Adipocyte (in vitro differentiated cells): Measurements from ENCODE around the gene TRPM3.

ENCODE experiments used
- DNase-seq: peaks from one replicate; pipeline ENCODE4 v3.0.0-alpha.2; 2015; ENCODE audit warnings: low read depth
- H3K27me3 ChIP-seq: replicated peaks from 2 replicates; pipeline ENCODE4 v1.7.0; 2013; ENCODE audit warnings: mild to moderate bottlenecking, low read length, moderate library complexity; ENCODE audit not compliant: control insufficient read depth, insufficient read depth
- H3K36me3 ChIP-seq: 2 replicates; pipeline ENCODE4 v1.7.0; 2013; ENCODE audit warnings: low read length, mild to moderate bottlenecking, moderate library complexity; ENCODE audit not compliant: control insufficient read depth, insufficient read depth, severe bottlenecking
- H3K4me1 ChIP-seq: 2 replicates; pipeline ENCODE4 v1.7.0; 2013; ENCODE audit warnings: mild to moderate bottlenecking, low read length, moderate library complexity; ENCODE audit not compliant: control insufficient read depth, insufficient read depth
- H3K4me3 ChIP-seq: 2 replicates; pipeline ENCODE4 v1.7.0; 2013; ENCODE audit warnings: mild to moderate bottlenecking, low read length, moderate library complexity
- H3K9ac ChIP-seq: 2 replicates; pipeline ENCODE4 v1.7.0; 2013; ENCODE audit warnings: mild to moderate bottlenecking, low read length, moderate library complexity
- H3K9me3 ChIP-seq: 2 replicates; pipeline ENCODE4 v1.7.0; 2013; ENCODE audit warnings: mild to moderate bottlenecking, low read length, moderate library complexity; ENCODE audit not compliant: control insufficient read depth

The TRPM3 gene

GRCh38 chr9:70816891-70817290 lies 304.5 kb downstream of the TRPM3 start:
- Histone ChIP-seq H3K9ac (no peak overlapping the region), H3K36me3 (no peaks in the 10 kb centered on the region), H3K4me1 (no peaks in the 10 kb centered on the region), H3K4me3 (no peak overlapping the region), H3K27me3 (no peaks in the 10 kb centered on the region), H3K9me3 (no peaks in the 10 kb centered on the region)
- no peak for DNase-seq

GRCh38 chr9:70816316-70816715 lies 305.1 kb downstream of the TRPM3 start:
- no peaks in the 10 kb centered on the region for H3K9me3 ChIP-seq
- DNase-seq: no peak
- H3K27me3 ChIP-seq: no peaks in the 10 kb centered on the region
- no peak overlapping the region for H3K4me3 ChIP-seq
- no peaks in the 10 kb centered on the region for H3K36me3 ChIP-seq
- no peak overlapping the region for H3K9ac ChIP-seq
- H3K4me1 ChIP-seq: no peaks in the 10 kb centered on the region

- no peak overlapping the region for H3K4me3 ChIP-seq
These were observed 306.8 kb downstream of the TRPM3 start for GRCh38 chr9:70814597-70814996.

GRCh38 chr9:70813141-70813540 lies 308.3 kb downstream of the TRPM3 start:
- DNase-seq: no peak
- Histone ChIP-seq H3K36me3 (no peaks in the 10 kb centered on the region), H3K9ac (no peak overlapping the region), H3K27me3 (no peaks in the 10 kb centered on the region), H3K4me3 (no peak overlapping the region), H3K4me1 (no peaks in the 10 kb centered on the region), H3K9me3 (no peaks in the 10 kb centered on the region)

More at GRCh38 chr9:70814597-70814996, 306.8 kb downstream of the TRPM3 start:
- H3K27me3 ChIP-seq: no peaks in the 10 kb centered on the region
- H3K9me3 ChIP-seq: no peaks in the 10 kb centered on the region
- no peaks in the 10 kb centered on the region for H3K36me3 ChIP-seq
- no peak overlapping the region for H3K9ac ChIP-seq
- no peak for DNase-seq
- no peaks in the 10 kb centered on the region for H3K4me1 ChIP-seq

GRCh38 chr9:70811638-70812037 lies 309.8 kb downstream of the TRPM3 start:
- Histone ChIP-seq H3K27me3 (no peaks in the 10 kb centered on the region), H3K9me3 (no peaks in the 10 kb centered on the region), H3K9ac (no peak overlapping the region), H3K4me3 (no peak overlapping the region), H3K36me3 (no peaks in the 10 kb centered on the region), H3K4me1 (no peaks in the 10 kb centered on the region)
- DNase-seq: no peak

- Histone ChIP-seq H3K9ac (no peak overlapping the region), H3K4me3 (no peak overlapping the region), H3K36me3 (no peaks in the 10 kb centered on the region), H3K4me1 (peaks cover 15% of the 10 kb centered on the region), H3K27me3 (no peaks in the 10 kb centered on the region), H3K9me3 (no peaks in the 10 kb centered on the region)
- no peak for DNase-seq
These were observed 314.5 kb downstream of the TRPM3 start for GRCh38 chr9:70806875-70807274.

GRCh38 chr9:70805949-70806348 lies 315.5 kb downstream of the TRPM3 start:
- Histone ChIP-seq H3K27me3 (no peaks in the 10 kb centered on the region), H3K9me3 (no peaks in the 10 kb centered on the region), H3K9ac (no peak overlapping the region), H3K36me3 (no peaks in the 10 kb centered on the region), H3K4me3 (no peak overlapping the region), H3K4me1 (peaks cover 23% of the 10 kb centered on the region)
- no peak for DNase-seq

GRCh38 chr9:70802758-70803436 lies 318.5 kb downstream of the TRPM3 start:
- H3K4me1 ChIP-seq: peaks cover 23% of the 10 kb centered on the region
- H3K27me3 ChIP-seq: no peaks in the 10 kb centered on the region
- no peak for DNase-seq
- no peaks in the 10 kb centered on the region for H3K9me3 ChIP-seq
- H3K36me3 ChIP-seq: no peaks in the 10 kb centered on the region
- H3K4me3 ChIP-seq: no peak overlapping the region
- no peak overlapping the region for H3K9ac ChIP-seq

GRCh38 chr9:70802206-70802605 lies 319.2 kb downstream of the TRPM3 start:
- DNase-seq: peak; percentile 80
- H3K4me3 ChIP-seq: no peak overlapping the region

GRCh38 chr9:70801181-70801829 lies 320.1 kb downstream of the TRPM3 start:
- Histone ChIP-seq H3K36me3 (no peaks in the 10 kb centered on the region), H3K4me1 (peaks cover 23% of the 10 kb centered on the region), H3K27me3 (no peaks in the 10 kb centered on the region), H3K9me3 (no peaks in the 10 kb centered on the region), H3K9ac (no peak overlapping the region), H3K4me3 (no peak overlapping the region)
- DNase-seq: no peak

More at GRCh38 chr9:70802206-70802605, 319.2 kb downstream of the TRPM3 start:
- H3K36me3 ChIP-seq: no peaks in the 10 kb centered on the region
- no peaks in the 10 kb centered on the region for H3K9me3 ChIP-seq
- H3K27me3 ChIP-seq: no peaks in the 10 kb centered on the region
- H3K4me1 ChIP-seq: peaks cover 23% of the 10 kb centered on the region
- H3K9ac ChIP-seq: no peak overlapping the region

GRCh38 chr9:70798018-70798417 lies 323.4 kb downstream of the TRPM3 start:
- DNase-seq: no peak
- Histone ChIP-seq H3K4me3 (no peak overlapping the region), H3K9ac (no peak overlapping the region), H3K9me3 (no peaks in the 10 kb centered on the region), H3K27me3 (no peaks in the 10 kb centered on the region), H3K4me1 (peaks cover 14% of the 10 kb centered on the region), H3K36me3 (no peaks in the 10 kb centered on the region)
